RWPE1 (cell line): ENCODE results near the gene DCST1.

ENCODE experiments used
- CTCF ChIA-PET: fragments of 350-600 bp; sonication (Branson Sonifier 250); formaldehyde crosslinking; extraction: SDS; loops from one replicate; lab custom pipeline; 2021; lab: Yijun Ruan, JAX
- POLR2A ChIA-PET: fragments of 400-600 bp; formaldehyde crosslinking; extraction: SDS; loops from one replicate; lab custom pipeline; 2020; ENCODE audit warnings: antibody characterized with exemption; ENCODE audit not compliant: low non-redundant PET; lab: Yijun Ruan, JAX
- DNase-seq: peaks from one replicate; pipeline ENCODE4 v3.0.0; 2012; ENCODE audit warnings: low spot score
- H3K27ac ChIP-seq: fragments of 450-650 bp; 2 replicates; pipeline ENCODE4 v1.5.1; 2017
- TF ChIP-seq, protein P1 (sequence below): fragments of 450-650 bp; conservative IDR thresholded peaks from 2 replicates; pipeline ENCODE4 v1.5.1; 2017; ENCODE audit warnings: low read depth, mild to moderate bottlenecking

The DCST1 gene

DNA sequence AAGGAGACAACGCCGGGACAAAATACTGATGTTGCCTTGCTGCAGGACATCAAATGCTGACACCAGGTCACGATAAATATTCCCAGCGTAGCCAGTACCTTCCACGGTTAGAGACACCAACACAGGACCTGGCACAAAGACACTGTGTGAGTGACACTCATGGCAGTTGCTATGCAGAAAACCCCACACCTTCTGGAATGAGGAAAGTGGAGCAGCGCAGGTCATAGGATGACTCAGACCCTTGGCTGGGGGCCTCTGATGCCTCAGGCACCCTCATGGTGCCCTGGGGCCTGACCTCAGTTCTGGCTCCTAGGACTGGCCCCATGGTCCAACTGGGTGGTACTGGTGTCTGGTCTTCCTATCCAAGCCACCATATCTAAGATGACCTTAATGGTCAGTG lies 7.0 kb upstream of the DCST1 start:
- no peak for DNase-seq
- H3K27ac ChIP-seq: peak overlapping the region; percentile 26
- TF ChIP-seq, protein P1, sequence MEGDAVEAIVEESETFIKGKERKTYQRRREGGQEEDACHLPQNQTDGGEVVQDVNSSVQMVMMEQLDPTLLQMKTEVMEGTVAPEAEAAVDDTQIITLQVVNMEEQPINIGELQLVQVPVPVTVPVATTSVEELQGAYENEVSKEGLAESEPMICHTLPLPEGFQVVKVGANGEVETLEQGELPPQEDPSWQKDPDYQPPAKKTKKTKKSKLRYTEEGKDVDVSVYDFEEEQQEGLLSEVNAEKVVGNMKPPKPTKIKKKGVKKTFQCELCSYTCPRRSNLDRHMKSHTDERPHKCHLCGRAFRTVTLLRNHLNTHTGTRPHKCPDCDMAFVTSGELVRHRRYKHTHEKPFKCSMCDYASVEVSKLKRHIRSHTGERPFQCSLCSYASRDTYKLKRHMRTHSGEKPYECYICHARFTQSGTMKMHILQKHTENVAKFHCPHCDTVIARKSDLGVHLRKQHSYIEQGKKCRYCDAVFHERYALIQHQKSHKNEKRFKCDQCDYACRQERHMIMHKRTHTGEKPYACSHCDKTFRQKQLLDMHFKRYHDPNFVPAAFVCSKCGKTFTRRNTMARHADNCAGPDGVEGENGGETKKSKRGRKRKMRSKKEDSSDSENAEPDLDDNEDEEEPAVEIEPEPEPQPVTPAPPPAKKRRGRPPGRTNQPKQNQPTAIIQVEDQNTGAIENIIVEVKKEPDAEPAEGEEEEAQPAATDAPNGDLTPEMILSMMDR: no peak
- ChIA-PET CTCF (no interaction called here), POLR2A (no interaction called here)

DNA sequence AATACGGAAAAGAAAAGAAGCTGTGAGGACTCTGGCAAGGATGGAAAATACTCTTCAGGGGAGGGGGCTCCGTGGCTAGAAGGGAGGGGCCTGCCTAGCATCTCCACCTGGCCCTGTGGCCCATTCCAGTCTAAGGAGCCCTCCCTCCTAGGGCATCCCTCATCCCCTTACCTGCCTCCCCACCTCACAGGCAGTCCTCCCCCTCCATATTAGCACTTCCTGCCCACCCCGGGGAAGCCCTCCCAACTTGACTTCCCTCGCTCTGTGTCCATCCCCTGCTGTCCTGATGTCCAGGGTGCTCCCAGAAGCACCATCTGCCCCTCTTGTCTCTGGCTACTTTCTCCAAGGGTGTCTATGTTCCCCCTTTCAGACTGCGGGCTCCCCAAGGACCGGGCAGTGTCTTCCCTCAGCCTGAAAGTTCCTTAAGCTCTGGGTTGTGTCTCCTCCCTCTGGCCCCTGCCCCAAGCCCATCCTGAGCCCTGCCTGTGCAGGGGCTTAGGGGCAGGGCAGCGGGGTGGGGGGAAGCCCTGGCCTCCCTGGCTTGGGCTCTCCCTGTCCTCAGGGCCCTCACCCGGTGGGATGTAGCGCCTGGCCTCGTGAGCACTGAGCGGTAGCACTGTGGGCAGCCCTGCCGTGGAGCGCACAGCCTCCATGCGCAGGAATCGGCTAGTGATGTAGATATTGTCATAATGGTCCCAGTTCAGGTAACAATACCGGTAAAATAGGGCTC lies 3.9 kb upstream of the DCST1 start:
- CTCF ChIA-PET: no interaction called here
- POLR2A ChIA-PET: no interaction called here
- TF ChIP-seq, protein P1: no peak
- no peak overlapping the region for H3K27ac ChIP-seq
- no peak for DNase-seq

DNA sequence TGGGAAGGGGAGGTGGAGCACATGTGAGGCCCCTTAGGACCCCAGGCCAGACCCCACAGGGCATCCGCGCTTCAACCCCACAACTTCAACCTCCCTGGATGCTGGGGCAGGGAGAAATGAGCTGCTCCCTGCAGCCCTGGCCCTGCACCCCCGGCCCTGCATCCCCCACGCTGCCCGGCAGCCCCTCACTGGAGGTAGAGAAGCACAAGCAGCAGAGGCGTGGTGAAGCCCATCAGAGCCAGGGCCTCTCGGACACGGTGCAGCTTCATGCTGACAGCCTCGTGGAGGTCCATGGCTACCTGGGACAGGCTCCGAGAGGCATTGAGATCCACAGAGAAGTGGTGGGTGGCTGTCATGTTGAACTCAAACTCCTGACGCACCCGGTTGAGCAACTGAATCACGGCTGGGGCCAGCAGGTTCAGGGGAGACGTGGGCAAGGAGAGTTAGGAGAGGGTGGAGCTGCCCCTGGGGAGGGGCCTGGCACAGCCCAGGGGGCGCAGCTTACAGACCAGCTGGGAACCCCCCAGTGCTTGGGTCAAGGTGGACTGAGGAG lies 3.3 kb upstream of the DCST1 start:
- no peak overlapping the region for H3K27ac ChIP-seq
- TF ChIP-seq, protein P1: no peak
- POLR2A ChIA-PET: no interaction called here
- no peak for DNase-seq
- CTCF ChIA-PET: no interaction called here

DNA sequence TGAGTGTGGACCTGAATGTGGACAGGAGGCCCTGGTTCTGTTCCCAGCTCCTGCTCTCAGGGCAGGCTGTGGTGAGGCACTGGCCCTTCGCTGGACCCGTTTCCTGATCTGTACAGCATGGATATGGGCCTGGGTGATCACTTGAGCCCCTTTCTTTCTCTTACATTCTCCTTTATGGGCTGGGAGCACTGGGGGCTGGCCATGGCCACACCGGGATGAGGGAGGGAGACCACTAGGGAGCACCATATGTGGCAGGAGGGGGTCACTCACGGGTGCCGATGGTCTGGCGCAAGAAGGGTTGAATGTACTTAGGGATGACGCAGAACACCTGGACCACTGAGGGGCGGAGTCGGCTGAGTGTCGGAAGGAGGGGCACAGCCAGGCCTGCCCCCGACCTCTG lies 2.7 kb upstream of the DCST1 start:
- CTCF ChIA-PET: no interaction called here
- DNase-seq: no peak
- no peak overlapping the region for H3K27ac ChIP-seq
- POLR2A ChIA-PET: no interaction called here
- TF ChIP-seq, protein P1: no peak

DNA sequence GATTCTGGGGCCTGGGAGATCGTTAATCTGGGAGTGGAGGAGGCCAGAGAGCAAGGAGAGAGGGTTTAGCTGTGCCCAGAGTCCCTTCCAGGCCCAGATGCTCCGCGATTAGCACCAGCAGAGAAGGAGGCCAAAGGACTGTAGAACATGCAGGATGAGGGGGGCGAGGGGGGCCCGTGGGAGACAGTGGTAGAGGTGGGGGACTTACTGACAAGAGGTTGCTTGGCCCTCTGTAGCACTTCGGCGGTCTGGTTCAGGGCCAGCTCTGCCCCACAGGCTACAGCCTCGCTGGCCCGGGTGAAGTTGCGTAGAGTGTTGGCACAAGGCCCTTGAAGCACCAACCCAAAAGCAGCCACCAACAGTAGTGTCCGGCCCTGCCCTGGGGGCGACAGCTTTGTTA lies 738 bp upstream of the DCST1 start:
- ChIA-PET POLR2A (no interaction called here), CTCF (interaction anchor here (1.5 kb wide), 1 partner anchor 15 kb away, joined by 4 read pairs; no protein-coding TSS in a partner anchor)
- no peak for DNase-seq
- H3K27ac ChIP-seq: no peak overlapping the region
- TF ChIP-seq, protein P1: no peak

DNA sequence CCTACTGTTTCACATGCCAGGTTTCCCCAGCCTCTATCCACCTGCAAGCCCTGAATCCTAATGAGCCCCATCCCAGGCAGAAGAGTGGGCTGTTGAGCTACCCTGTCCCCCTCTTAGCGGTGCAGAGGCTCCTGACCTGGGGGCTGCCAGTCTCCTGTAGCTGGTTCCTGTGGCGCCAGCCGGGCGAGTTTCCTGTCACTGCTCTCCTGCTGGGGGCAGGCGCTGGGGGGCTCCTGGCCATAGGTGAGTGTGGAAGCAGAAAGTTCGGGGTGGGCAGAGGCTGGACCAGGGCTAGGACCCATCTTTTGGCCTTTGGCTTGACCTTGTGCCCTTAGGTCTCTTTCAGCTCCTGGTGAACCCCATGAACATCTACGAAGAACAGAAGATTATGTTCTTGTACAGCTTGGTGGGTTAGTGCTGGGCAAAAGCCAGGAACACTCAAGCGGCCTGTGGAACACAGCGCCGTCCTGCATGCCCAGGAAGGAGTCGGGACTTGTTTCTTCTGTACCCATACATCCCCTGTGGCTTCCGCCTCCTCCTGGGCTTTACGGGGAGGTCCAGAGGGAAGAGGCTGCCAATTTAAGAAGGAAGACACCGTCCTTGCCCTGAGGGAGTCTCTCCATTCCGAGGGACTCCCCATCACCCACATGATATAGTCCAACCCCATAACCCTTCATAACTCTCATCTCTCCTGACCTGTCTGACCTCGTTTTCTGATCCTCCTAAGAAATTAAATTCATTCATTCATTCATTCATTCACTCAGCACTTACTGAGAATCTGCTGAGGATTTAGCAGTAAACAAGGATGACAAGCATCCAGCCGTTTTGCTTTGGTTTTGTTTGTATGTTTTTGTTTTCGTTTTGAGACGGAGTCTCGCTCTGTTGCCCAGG lies 939 bp downstream of the DCST1 start:
- no peak for DNase-seq
- CTCF ChIA-PET: interaction anchor here (0.7 to 1.5 kb wide), 2 partner anchors 17 to 27 kb away, joined by 4 read pairs; no protein-coding TSS in a partner anchor
- POLR2A ChIA-PET: no interaction called here
- TF ChIP-seq, protein P1: no peak
- peak overlapping the region; percentile 39 for H3K27ac ChIP-seq
